Erythroblast (primary cell): ENCODE measurements around the gene SLC47A2.

Experiments used
- GATA1 ChIP-seq: IDR thresholded peaks from 2 replicates; pipeline ENCODE4 v1.6.1; 2011; ENCODE audit warnings: low read depth, mild to moderate bottlenecking, control low read depth, low read length, moderate library complexity
- POLR2A ChIP-seq: IDR thresholded peaks from 2 replicates; pipeline ENCODE4 v1.6.1; 2011; ENCODE audit warnings: mild to moderate bottlenecking, low read length

DNA sequence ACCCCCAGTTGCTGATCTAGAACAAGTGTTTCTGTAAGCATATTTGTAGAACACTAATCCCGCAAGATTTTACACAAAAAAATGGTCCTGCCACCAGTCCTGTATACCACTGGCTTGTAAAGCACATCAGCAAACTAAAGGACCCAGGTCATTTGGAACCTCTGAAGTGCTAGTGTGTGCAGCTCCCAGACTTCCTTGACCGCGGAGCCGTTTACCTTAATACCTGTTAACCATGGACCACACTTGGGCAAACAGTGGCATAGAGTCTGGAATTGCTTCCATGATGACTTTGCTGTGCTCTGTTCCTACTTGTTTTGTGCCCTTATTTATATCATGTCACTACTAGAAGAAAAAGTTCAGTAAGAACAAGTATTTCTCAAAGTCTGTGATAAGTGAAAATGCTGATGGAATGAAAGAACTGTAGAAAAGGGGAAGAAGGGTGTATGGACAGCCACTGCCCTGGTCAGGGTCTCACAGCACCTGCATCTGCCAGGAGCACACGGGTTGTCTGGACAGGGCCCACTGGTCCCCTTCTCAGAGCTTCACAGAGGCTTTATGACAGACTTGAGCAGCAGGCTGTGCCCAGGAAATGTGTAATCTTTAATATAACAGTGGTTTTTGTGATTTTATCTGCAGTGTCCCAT, 38.5 kb downstream of the SLC47A2 start:
- no peak for TF ChIP-seq POLR2A
- no peak for TF ChIP-seq GATA1
